H9 (cell line): ENCODE data around the gene FKBP8. TPM values are rescaled to one million over a fixed set of nuclear protein-coding genes. Genes with fewer than 3 reads are reported as not detected.

ENCODE experiments used
- DNase-seq: peaks from one replicate; pipeline ENCODE4 v3.0.0-alpha.2; 2017
- H2AFZ ChIP-seq: one replicate; pipeline ENCODE4 v1.6.1; 2013; ENCODE audit warnings: mild to moderate bottlenecking, low read length, control low read depth, moderate library complexity
- H2AK5ac ChIP-seq: 2 replicates; pipeline ENCODE4 v1.6.1; 2013; ENCODE audit warnings: low read length, control low read depth, mixed read lengths; ENCODE audit not compliant: insufficient read length
- H2BK120ac ChIP-seq: one replicate; pipeline ENCODE4 v1.6.1; 2013; ENCODE audit warnings: low read depth, mild to moderate bottlenecking, low read length, control low read depth, inconsistent platforms; ENCODE audit not compliant: poor library complexity, severe bottlenecking
- H2BK12ac ChIP-seq: 2 replicates; pipeline ENCODE4 v1.6.1; 2013; ENCODE audit warnings: low read length, control low read depth, mixed read lengths, low read depth; ENCODE audit not compliant: insufficient read length
- H2BK15ac ChIP-seq: 2 replicates; pipeline ENCODE4 v1.6.1; 2013; ENCODE audit warnings: low read depth, low read length, control low read depth
- H2BK20ac ChIP-seq: one replicate; pipeline ENCODE4 v1.6.1; 2013; ENCODE audit warnings: low read depth, mild to moderate bottlenecking, low read length, control low read depth, inconsistent platforms; ENCODE audit not compliant: poor library complexity, severe bottlenecking
- H2BK5ac ChIP-seq: 2 replicates; pipeline ENCODE4 v1.6.1; 2013; ENCODE audit warnings: low read length, control low read depth, mixed read lengths; ENCODE audit not compliant: insufficient read length
- H3K14ac ChIP-seq: 2 replicates; pipeline ENCODE4 v1.6.1; 2013; ENCODE audit warnings: low read length, control low read depth; ENCODE audit not compliant: insufficient read depth
- H3K18ac ChIP-seq: 2 replicates; pipeline ENCODE4 v1.6.1; 2013; ENCODE audit warnings: low read depth, mild to moderate bottlenecking, mixed read lengths, low read length, control low read depth; ENCODE audit not compliant: insufficient read length
- H3K23ac ChIP-seq: 2 replicates; pipeline ENCODE4 v1.6.1; 2013; ENCODE audit warnings: low read length, control low read depth, mixed read lengths, low read depth; ENCODE audit not compliant: insufficient read length
- H3K23me2 ChIP-seq: 2 replicates; pipeline ENCODE4 v1.6.1; 2013; ENCODE audit warnings: low read depth, mild to moderate bottlenecking, mixed read lengths, low read length, control low read depth; ENCODE audit not compliant: insufficient read length, poor library complexity, severe bottlenecking
- H3K27ac ChIP-seq: 2 replicates; pipeline ENCODE4 v1.5.1; 2013; ENCODE audit warnings: low read length, control low read depth, mixed read lengths, low read depth; ENCODE audit not compliant: insufficient read length
- H3K27me3 ChIP-seq: 2 replicates; pipeline ENCODE4 v1.6.1; 2013; ENCODE audit warnings: low read length, control low read depth, inconsistent platforms; ENCODE audit not compliant: insufficient read depth
- H3K4ac ChIP-seq: 2 replicates; pipeline ENCODE4 v1.6.1; 2013; ENCODE audit warnings: low read depth, mild to moderate bottlenecking, control low read depth, inconsistent platforms, low read length, moderate library complexity
- H3K4me1 ChIP-seq: 2 replicates; pipeline ENCODE4 v1.6.1; 2013; ENCODE audit warnings: low read length, control low read depth, inconsistent platforms; ENCODE audit not compliant: insufficient read depth
- H3K4me2 ChIP-seq: 2 replicates; pipeline ENCODE4 v1.6.1; 2013; ENCODE audit warnings: low read length, control low read depth, mixed read lengths; ENCODE audit not compliant: insufficient read length, insufficient read depth
- H3K56ac ChIP-seq: 2 replicates; pipeline ENCODE4 v1.6.1; 2013; ENCODE audit warnings: low read depth, mild to moderate bottlenecking, mixed read lengths, low read length, control low read depth; ENCODE audit not compliant: insufficient read length
- H3K79me1 ChIP-seq: 2 replicates; pipeline ENCODE4 v1.6.1; 2013; ENCODE audit warnings: low read depth, mild to moderate bottlenecking, moderate library complexity, low read length, control low read depth, inconsistent platforms; ENCODE audit not compliant: insufficient read depth, poor library complexity, severe bottlenecking
- H3K79me2 ChIP-seq: 2 replicates; pipeline ENCODE4 v1.6.1; 2013; ENCODE audit warnings: low read length, control low read depth, inconsistent platforms; ENCODE audit not compliant: insufficient read depth
- H3K9ac ChIP-seq: 2 replicates; pipeline ENCODE4 v1.6.1; 2013; ENCODE audit warnings: low read length, control low read depth, mixed read lengths; ENCODE audit not compliant: insufficient read length; ENCODE audit errors: extremely low read depth
- H3K9me3 ChIP-seq: one replicate; pipeline ENCODE4 v1.6.1; 2013; ENCODE audit warnings: low read depth, low read length, inconsistent platforms; ENCODE audit not compliant: control insufficient read depth
- H3T11ph ChIP-seq: one replicate; pipeline ENCODE4 v1.6.1; 2013; ENCODE audit warnings: mild to moderate bottlenecking, low read length, control low read depth, inconsistent platforms
- H4K20me1 ChIP-seq: one replicate; pipeline ENCODE4 v1.6.1; 2013; ENCODE audit not compliant: control insufficient read depth, insufficient read length, insufficient read depth
- H4K5ac ChIP-seq: 2 replicates; pipeline ENCODE4 v1.6.1; 2013; ENCODE audit warnings: low read depth, mild to moderate bottlenecking, mixed read lengths, low read length, control low read depth; ENCODE audit not compliant: insufficient read length
- H4K8ac ChIP-seq: replicated peaks from 2 replicates; pipeline ENCODE4 v1.6.1; 2013; ENCODE audit warnings: low read length, control low read depth, mixed read lengths, low read depth; ENCODE audit not compliant: insufficient read length
- H4K91ac ChIP-seq: 2 replicates; pipeline ENCODE4 v1.6.1; 2013; ENCODE audit warnings: low read depth, mild to moderate bottlenecking, moderate library complexity, mixed read lengths, low read length, control low read depth; ENCODE audit not compliant: insufficient read length
- H3K27ac Mint-ChIP-seq, 3 experiments: 2 replicates in 2 of 3; 3 replicates in 1 of 3; pipeline ENCODE4 v1.8.0; 2020 to 2021; ENCODE audit warnings: mixed read lengths in 3 of 3, mild to moderate bottlenecking in 1 of 3, moderate library complexity in 1 of 3
- H3K27me3 Mint-ChIP-seq: 2 replicates; pipeline ENCODE4 v1.8.0; 2021; ENCODE audit warnings: low read depth, mild to moderate bottlenecking, moderate library complexity, mixed read lengths
- H3K36me3 Mint-ChIP-seq, 3 experiments: 2 replicates in 2 of 3; 3 replicates in 1 of 3; pipeline ENCODE4 v1.8.0; 2020 to 2021; ENCODE audit warnings: low read depth in 3 of 3, mixed read lengths in 3 of 3; ENCODE audit not compliant: insufficient read depth in 1 of 3
- H3K4me1 Mint-ChIP-seq, 2 experiments: 2 replicates each; pipeline ENCODE4 v1.8.0; 2020; ENCODE audit warnings: mixed read lengths in 2 of 2
- H3K4me3 Mint-ChIP-seq, 2 experiments: 2 replicates in 1 of 2; 3 replicates in 1 of 2; pipeline ENCODE4 v1.8.0; 2020 to 2021; ENCODE audit warnings: mild to moderate bottlenecking in 2 of 2, mixed read lengths in 2 of 2, moderate library complexity in 1 of 2
- H3K9me3 Mint-ChIP-seq, 2 experiments: 2 replicates in 1 of 2; 3 replicates in 1 of 2; pipeline ENCODE4 v1.8.0; 2020; ENCODE audit warnings: mild to moderate bottlenecking in 2 of 2, mixed read lengths in 2 of 2, moderate library complexity in 1 of 2
- WGBS: extraction: QIAGEN DNeasy Blood & Tissue Kit; methylation state at CpG from one replicate; pipeline ENCODE4 v1.1.7; 2013; ENCODE audit warnings: missing lambda C conversion rate, low lambda C conversion rate, mixed read lengths; ENCODE audit not compliant: insufficient read length; ENCODE audit errors: extremely low coverage; 5-methylcytosine and 5-hydroxymethylcytosine counted together
- total RNA-seq: library from RNA; stranded (reverse); gene quantifications from 2 replicates; pipeline ENCODE4 v1.2.1, GENCODE V29; 2021
- TF ChIP-seq, protein P1 (sequence below): fragments of 200-600 bp; sonication (generic); conservative IDR thresholded peaks from 3 replicates; pipeline ENCODE4 v1.8.0; 2021; ENCODE audit warnings: antibody characterized with exemption, mild to moderate bottlenecking

The FKBP8 gene
- total RNA-seq, 1 experiment from 2014 or later: 308 TPM

DNA sequence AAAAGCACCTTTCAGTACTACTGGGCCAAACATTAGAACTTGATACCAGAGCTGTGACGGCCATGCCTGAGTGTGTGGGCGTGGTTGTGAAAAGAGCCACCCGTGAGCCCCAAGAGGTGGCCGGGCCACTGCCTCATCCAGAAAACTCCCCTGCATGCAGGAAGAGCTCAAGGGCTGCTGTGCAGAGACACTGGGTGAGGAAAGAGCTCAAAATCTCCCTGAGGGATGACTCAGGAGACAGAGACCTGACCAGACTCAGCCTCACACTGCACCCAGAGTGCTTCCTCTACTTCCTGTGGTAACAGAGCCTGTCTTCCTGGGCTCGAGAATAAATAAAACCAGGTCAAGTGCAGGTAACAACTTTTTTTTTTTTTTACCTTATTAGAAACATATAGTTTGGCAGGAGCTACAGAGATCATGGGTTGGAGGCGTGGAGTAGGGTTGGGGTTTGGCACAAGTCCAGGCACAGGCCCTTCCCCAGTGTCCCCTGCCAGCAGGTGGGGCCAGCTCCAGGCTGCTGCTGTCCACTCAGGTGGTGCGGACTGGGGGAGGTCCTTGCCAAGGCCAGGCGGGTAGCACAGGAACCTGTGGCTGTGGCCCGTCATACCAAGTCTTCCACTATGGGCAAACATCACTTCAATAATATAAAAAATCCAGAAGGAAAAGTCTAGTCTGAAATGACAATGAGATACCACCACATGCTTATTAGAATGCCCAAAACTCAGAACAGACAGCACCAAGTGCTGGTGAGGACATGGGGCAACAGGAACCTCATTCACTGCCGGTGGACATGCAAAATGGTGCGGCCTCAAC, 47.0 kb downstream of the FKBP8 start:
- Histone ChIP-seq H4K91ac (no peak overlapping the region), H2BK12ac (no peak overlapping the region), H2BK20ac (no peak overlapping the region), H3K79me1 (peaks cover 3% of the 10 kb centered on the region), H3K56ac (no peak overlapping the region), H3K23me2 (no peaks in the 10 kb centered on the region), H4K20me1 (no peaks in the 10 kb centered on the region), H3K4me2 (no peak overlapping the region), H3K9me3 (no peaks in the 10 kb centered on the region), H3K27me3 (no peaks in the 10 kb centered on the region), H2AK5ac (no peak overlapping the region), H3K27ac (no peak overlapping the region), H3T11ph (no peak overlapping the region), H2BK120ac (no peak overlapping the region), H3K4me1 (peaks cover 2% of the 10 kb centered on the region; the same call in 1 of the 2 replicates), H2AFZ (no peak overlapping the region), H3K23ac (no peak overlapping the region), H3K79me2 (peaks cover 2% of the 10 kb centered on the region; the same call in 1 of the 2 replicates), H2BK15ac (no peak overlapping the region), H2BK5ac (no peak overlapping the region), H3K18ac (no peak overlapping the region), H4K8ac (no peak overlapping the region), H3K4ac (no peak overlapping the region), H3K9ac (no peak overlapping the region), H4K5ac (no peak overlapping the region), H3K14ac (no peak overlapping the region; the same call in 1 of the 2 replicates)
- Mint-ChIP-seq H3K27ac (peak overlapping the region in 2 of 3 experiments; percentile 50 to 53; a peak in 2 of 7 replicates), H3K4me1 (peaks cover 20 to 27% of the 10 kb centered on the region in 2 experiments), H3K27me3 (no peaks in the 10 kb centered on the region; the same call in 1 of the 2 replicates), H3K36me3 (no peaks in the 10 kb centered on the region), H3K9me3 (no peaks in the 10 kb centered on the region), H3K4me3 (no peak overlapping the region)
- TF ChIP-seq, protein P1, sequence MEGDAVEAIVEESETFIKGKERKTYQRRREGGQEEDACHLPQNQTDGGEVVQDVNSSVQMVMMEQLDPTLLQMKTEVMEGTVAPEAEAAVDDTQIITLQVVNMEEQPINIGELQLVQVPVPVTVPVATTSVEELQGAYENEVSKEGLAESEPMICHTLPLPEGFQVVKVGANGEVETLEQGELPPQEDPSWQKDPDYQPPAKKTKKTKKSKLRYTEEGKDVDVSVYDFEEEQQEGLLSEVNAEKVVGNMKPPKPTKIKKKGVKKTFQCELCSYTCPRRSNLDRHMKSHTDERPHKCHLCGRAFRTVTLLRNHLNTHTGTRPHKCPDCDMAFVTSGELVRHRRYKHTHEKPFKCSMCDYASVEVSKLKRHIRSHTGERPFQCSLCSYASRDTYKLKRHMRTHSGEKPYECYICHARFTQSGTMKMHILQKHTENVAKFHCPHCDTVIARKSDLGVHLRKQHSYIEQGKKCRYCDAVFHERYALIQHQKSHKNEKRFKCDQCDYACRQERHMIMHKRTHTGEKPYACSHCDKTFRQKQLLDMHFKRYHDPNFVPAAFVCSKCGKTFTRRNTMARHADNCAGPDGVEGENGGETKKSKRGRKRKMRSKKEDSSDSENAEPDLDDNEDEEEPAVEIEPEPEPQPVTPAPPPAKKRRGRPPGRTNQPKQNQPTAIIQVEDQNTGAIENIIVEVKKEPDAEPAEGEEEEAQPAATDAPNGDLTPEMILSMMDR: no peak
- no CpG with 5 or more reads among the region's 11 CpGs for WGBS
- DNase-seq: no peak
